ENCODE data around the gene ARHGAP30.

The ARHGAP30 gene

DNA sequence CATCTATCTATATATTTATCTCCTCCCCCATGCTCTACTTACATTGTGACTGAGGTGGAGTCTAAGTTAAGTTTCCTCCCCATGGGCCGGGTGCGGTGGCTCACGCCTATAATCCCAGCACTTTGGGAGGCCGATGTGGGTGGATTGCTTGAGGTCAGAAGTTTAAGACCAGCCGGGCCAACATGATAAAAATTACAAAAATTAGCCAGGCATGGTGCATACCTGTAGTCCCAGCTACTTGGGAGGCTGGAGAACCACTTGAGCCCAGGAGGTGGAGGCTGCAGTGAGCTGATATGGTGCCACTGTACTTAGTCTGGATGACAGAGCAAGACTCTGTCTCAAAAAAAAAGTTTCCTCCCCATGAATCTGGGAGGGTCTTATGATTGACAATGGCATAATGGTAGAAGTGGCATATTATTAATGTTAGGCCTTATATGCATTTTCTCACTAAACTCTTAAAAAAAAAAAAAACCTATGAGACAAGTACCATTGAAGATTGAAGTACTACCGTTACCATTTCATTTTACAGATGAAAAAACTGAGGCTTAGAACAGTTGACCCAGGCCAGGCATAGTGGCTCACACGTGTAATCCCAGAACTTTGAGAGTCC is 60.0 kb downstream of the ARHGAP30 start:
- peak; percentile 71 for DNase-seq (ENCODE audit: low spot score)

DNA sequence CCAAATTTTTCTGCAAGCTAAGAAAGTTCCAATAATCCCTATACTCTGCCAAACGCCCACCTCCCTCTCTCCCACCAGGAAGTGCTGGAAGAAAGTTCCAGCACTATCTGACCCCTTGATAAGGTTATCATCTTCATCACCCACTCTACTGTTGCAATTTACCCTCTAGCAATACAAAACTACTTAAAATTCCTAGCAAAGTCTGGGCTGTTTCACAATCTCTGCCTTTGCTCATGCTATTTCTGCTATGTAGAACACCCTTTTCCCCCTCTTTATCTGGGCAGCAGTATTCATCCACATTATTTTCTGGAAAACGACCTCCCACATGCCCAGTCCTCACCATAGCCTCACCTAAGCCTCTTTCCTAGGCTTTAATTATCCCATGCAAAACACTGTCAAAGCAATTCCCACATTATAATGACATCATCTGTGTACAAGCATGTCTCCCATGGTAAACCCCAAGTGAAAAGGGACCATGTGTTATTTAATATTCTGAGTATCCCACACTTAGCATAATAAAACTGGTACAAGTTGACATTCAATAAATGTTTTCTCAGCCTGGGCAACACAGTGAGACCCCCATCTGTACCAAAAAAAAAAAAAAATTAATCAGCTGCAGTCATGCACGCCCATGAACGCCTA is 60.7 kb downstream of the ARHGAP30 start:
- peak; percentile 4 for DNase-seq (ENCODE audit: low spot score)

DNA sequence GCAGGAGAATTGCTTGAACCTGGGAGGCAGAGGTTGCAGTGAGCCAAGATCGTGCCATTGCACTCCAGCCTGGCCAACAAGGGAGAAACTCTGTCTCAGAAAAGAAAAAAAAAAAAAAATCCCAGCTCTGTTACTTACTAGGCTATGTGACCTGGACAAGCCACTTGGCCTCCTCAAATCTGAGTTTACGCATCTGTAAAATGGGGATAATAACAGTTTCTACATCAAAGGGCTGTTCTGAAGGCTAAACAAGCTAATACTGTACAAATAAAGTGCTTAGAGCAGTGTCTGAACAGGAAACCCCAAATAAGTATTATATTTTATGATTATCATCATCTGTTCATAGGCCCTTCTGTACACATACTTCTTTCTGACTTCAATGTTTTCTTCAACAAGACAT is 62.3 kb downstream of the ARHGAP30 start:
- DNase-seq (ENCODE audit: low spot score) = no peak

DNA sequence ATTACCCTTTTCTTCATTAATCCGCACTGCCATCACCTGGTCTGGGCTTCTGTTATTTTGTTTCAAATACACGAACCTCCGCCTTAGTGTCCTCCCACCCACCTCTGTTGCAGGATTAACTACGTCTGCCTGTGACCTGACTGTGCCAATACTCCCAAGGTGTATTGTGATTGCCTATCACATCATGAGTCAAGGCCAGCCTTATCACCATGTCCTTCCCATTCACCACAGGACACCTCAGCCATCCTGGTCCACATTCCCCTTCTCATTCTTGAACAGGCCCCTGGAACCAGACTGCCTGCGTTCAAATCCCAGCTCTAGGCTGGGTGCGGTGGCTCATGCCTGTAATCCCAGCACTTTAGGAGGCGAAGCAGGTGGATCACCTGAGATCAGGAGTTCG is 63.1 kb downstream of the ARHGAP30 start:
- DNase-seq (ENCODE audit: low spot score) = no peak

DNA sequence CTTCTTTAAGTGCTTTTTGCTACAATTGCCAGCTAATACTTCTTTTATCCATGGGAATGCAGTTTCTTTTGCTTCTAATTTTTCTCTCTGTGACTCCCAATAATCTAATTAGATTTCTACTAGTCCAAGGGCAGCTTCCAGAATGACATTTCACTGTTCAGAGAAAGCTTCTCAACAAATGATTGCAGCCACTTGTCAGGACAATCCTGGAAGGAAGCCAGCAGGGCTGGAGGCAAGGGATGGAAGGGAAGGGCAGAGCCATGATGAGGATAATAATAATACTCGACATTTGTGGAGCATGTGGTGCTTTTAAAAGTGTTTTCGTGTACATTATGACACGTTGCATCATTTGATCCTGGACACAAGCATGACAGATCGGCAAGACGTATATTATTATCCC is 68.2 kb downstream of the ARHGAP30 start:
- DNase-seq (ENCODE audit: low spot score) = no peak

DNA sequence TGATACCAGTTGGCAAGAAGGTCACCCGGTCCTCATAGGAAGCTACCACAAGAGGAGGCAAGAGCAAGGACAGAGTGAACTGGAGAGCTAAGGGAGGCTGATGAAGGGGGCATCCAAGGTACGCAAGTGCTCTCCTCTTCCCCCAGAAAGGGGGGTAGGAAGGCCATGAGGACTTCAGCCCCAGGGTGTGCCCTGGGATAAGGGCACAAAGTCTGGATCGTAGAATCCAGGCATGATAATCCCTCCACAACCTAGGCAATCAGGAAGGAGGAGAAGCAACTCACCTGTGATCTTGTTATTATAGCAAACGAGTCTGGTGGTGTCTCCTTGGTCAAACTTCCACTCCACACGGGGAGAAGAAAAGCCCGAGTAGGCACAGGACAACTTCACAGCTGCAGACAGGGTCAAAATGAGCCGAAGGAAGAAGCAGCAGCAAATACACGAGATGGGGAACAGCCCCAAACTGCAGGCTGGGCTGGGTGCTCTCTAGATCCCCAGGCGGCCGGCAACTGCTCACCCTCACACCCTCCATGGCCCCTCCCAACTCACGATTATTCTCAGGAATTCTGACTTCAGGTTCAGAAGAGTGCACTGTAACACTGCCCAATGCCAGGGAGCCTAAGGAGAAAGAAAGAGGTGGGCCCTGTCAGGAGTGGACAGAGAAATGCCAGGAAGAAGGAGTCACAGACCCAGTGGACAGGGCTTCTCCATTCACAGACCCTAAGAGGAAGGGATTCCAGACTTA is 68.8 kb downstream of the ARHGAP30 start:
- DNase-seq (ENCODE audit: low spot score) = no peak

DNA sequence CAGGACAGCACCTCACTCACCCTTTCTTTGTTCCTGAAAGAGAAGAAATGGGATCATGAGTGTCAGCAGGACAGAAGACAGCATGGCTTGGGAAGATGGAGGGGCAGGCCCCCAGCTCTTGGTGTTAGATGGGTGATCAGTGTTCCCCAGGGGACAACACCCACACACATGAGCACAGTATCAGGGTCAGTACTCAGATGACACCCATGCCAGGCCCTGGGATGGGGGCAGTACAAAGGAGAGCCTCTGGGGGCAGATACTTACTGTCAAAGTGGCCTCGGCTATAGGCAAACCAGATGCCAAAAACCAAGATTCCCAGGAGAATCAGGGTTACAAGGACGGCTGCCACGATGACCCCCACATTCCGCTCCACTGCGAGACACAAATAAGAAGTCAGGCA is 70.3 kb downstream of the ARHGAP30 start:
- DNase-seq (ENCODE audit: low spot score) = no peak

DNA sequence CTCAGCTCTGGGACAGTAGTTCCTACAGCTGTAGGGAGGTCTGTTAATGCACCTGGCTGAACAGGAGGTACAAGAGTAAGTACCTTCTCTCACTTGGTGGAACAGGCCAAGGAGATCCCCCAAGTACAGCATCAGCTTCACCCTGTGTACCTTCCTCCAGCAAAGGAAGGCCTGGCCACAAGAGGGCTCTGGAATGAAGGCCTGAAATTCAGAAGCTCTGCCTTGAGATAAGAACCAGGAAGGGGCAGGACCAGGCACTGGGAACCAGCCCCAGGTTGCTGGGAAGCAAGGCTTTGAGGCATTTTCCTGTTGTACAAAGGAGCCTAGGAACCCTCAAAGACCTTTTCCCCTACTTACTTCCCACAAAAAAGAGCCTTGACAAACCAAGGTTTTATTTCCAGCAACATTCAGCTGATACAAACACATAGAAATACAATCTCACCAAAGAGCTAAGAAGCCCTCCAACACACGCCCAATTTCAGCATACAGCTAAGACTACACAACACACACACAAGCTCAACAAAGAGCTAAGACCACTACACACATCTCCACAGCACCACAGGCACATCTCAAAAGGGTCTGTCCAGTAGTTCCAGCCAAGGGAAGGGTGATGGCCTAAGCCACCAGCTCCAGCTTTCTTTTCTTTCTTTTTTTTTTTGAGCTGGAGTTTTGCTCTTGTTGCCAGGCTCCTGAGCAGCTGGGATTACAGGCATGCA is 72.2 kb downstream of the ARHGAP30 start:
- peak; percentile 85 for DNase-seq (ENCODE audit: low spot score)

Measured in hematopoietic multipotent progenitor cell treated with erythropoietin and hydrocortisone succinate and interleukin-3 and kit ligand, for 17 days (in vitro differentiated cells).